GOT3 (cell line): ENCODE results near the gene TMEM156.
"Not testable (repeated sequence)": the region's sequence is repeated elsewhere in the genome, so short reads cannot be mapped to it uniquely, and the experiment has no call there.

Experiments
- DNase-seq: peaks from one replicate; lab custom pipeline; 2025; ENCODE audit warnings: mixed read lengths; lab: John Stamatoyannopoulos, UW

TMEM156 gene

DNA sequence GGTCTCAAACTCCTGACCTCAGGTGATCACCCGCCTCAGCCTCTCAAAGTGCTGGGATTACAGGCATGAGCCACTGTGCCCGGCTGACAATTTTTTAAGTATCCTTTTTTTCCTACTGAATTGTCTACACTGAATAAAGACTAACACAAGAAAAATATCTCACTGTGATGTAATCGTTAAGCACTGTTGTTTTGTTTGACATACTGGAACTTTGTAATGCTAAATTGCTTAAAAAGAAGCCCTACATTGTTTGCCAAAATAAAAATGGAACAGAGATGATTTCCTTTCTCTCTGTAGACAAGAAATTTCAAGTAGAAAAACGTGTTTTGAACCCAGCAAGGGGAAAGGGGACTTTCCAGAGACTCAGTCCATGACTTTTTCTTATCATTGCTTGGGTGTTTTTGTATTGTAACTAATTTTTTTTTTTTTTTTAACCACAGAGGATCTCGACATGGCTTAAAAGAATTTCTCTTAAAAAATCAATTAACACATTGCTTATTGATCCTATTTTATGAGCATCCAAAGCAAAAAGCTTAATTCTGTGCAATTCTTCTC lies 74.9 kb downstream of the TMEM156 start:
- no peak for DNase-seq

DNA sequence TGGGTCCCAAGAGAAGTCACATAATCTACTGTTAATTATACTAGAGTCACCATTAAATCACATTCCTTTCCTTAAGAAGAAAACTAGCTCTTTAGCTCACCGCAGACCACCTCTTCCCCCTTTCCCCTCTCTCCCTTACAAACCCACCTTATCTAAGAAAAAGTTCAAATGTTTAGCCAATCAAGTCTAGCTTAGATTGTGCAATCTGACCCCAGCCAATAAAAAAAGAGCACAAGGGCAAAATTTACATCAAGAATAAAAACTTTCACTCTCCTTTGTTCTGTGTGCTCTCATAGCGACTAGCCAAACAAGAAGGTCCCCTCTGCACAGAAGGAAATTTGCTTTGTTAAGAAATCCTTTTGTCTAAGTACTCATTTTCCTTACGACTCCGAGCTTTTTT lies 76.3 kb downstream of the TMEM156 start:
- no peak for DNase-seq

DNA sequence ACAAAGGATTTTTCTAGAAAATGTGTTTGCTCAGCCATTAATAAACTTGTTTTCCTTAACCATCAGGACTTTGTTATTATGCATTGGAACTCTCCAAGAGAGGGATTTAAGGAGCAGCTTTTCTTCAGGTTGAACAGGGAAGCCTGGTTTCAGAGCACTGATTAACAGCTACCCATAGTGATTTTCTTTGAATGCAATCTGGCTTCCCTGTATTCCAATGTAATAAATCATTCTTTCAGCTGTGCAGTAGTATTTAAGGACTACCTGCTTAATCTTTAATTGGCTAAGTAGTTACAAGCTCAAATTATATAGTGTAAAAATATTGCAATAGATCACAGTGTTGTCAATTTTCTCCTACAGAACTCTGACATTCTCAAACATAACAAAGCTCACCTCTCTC lies 77.5 kb downstream of the TMEM156 start:
- DNase-seq, result no peak

DNA sequence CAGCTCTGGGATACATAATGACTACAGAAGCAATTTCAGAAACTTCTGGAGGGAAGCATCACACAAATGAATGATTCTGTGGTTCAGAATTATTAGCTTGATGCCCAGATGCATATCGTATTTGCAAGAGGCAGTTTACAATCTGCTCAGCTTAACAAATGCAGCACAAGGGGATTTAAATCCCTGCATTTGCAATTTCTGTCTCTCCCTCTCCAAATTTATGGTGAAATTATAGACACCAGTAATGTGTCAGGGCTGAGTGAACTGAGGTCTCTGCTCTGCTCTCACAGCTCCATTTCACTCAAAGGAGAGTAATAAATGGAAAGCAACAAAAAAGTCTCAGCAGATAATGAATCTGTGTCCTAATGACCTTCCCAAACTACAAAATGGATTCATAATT lies 80.2 kb downstream of the TMEM156 start:
- no peak for DNase-seq

DNA sequence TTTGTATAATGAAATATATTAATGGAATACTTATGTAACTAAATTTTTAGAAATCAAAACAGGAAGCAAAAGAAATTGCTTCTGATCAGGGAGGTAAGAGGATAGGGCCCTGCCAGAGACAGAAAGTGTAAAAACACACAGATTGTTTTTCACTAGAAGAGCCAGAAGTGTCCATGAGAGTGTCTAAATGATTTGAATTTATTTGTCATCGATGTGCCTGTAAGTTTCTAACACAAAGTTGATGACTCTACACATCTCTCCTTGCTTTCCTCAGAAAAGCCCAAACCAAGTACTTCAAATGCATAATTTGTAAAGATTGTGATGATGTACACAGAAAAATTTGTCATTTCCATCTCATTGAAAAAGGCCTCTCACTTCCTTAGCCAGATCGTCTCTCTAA lies 80.6 kb downstream of the TMEM156 start:
- DNase-seq, result no peak

DNA sequence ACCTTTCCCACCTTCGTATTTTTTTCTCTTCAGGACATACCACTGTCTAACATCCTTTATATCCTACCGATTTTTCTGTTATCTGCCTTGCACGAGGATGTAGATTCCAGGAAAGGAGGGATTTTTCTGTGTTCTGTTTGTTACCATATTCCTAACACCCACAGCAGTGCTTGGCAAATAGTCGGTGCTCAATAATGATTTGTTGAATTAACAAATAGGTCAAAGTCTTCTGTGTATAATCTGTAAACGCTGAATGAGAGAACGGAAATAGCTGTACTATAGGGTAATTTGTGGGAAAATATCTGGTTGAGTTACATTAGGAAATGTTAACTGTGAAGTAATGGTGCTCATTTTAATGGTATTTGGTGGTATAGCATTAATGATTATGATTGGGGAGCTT lies 81.5 kb downstream of the TMEM156 start:
- no peak for DNase-seq

DNA sequence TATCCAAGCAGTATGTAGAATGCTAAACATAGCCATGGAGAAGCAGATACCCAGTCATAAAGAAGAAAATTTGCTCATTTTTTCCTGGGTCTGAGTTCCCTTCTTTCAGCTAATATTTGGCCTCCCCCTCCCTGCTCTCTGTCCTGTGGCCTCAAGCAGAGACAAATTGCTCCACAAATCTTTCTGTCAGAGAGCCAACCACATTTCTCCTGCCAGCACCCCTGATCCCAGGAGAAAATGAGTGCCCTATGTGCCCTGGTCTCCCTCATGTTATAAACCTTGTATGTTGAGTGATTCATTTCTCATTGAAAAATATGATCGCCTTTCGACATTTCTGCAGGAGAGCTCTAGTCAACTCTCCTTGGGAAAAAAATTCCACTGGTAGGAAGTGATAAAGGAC lies 82.0 kb downstream of the TMEM156 start:
- no peak for DNase-seq

DNA sequence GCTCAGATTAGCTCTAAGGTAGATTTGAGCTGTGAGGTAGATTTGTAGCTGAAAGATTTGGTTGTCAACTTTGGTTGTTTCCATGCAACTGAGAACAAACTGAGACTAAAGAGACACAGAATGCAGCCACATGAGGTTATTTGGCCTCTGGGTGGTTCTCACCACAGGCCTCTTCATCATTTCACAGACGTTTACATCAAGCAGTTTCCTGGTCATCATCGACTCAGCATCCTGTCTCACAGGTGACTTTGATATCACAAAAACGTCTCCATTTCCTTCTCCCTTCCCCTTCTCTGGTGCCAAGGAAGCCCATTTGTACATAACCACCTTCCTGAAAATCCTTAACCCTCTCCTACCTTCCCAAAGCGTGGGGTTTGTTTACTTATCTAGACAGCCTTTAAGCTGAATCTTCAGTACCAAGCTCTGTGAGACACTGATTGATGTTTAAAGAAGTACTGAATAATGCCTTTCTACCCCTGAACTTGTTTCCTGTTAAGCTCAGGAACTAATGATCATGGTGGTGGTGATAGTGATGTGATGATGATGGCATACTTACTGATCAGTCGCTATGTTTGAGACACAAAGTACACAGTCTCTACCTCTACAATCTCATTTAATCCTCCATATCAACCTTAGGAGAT lies 82.7 kb downstream of the TMEM156 start:
- no peak for DNase-seq

DNA sequence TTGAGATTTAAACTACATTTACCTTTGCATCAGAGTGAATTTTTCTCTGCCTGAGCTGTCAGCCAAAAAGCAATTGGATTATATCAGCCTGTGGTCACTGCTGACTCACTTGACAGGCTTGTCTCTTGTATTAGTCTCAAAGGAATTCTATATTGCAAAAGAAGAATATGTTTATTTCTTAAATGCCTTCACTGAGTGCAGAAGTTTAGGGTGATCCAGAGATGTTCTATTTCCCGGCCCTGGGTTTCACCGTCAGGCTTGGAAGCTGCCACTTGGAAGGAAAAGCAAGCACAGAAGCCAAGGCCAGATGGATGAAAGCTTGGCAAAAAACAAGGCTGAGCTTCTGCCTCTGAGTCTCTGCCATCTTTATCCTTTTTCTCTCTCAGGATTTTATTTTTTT lies 83.7 kb downstream of the TMEM156 start:
- DNase-seq, result no peak

DNA sequence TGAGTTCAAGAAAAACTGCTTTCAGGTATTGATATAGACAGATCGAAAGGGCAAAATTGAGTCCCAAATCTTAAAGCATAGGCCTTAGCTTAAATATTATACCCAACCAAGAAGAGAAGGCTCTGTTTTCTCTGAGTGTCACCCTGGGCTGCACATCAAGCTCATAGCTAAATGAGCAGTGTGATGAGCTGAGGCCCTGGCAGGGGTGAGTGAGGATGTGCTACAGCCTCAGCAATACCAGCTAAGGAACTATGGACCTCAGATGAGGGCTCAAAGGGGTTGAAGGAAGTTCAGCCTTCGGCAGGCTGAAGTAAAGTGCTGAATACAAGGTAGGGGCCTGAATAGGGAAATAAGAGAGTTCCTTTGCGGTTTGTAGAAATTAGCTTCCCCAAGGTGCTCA lies 85.3 kb downstream of the TMEM156 start:
- DNase-seq, result no peak

DNA sequence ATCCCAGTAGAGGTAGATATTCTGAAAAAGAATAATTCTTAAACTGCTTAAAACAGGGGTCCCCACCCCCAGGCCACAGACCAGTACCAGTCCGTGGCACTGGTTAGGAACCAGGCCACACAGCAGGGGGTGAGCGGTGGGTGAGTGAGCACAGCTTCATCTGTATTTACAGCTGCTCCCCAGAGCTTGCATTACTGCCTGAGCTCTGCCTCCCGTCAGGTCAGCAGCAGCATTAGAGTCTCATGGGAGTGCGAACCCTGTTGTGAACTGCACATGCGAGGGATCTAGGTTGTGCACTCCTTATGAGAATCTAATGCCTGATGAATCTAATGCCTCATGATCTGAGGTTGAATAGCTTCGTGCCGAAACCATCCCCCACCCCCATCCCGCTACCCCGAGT lies 87.8 kb downstream of the TMEM156 start:
- DNase-seq, result no peak

DNA sequence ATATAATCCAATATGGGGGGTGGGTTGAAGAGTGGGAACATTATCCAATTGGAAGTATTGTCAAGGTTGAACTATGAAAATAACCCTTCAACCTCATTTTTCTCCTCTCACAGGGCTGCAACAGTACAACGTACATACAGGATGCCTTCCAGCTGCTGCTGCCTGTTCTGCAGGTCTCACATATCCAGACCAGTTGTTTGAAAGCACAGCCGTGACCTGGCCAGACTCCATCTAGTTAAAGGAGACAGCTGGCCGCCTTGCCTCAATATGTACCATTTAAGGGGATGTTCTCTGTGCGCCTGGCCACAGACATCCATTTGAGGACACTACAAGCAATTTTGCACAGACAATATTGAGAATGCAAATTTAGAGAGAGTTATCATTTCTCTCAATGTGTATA lies 88.9 kb downstream of the TMEM156 start:
- no peak for DNase-seq

DNA sequence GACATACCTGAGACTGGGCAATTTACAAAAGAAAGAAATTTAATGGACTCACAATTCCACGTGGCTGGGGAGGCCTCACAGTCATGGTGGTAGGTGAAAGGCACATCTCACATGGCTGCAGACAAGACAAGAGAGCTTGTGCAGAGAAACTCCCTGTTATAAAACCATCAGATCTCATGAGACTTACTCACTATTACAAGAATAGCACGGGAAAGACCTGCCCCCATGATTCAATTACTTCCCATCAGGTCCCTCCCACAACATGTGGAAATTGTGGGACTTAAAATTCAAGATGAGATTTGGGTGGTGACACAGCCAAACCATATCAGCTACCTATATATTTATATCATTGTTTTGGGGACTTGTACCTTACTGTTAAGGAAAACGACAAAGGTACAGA lies 90.3 kb downstream of the TMEM156 start:
- not testable (repeated sequence) for DNase-seq

DNA sequence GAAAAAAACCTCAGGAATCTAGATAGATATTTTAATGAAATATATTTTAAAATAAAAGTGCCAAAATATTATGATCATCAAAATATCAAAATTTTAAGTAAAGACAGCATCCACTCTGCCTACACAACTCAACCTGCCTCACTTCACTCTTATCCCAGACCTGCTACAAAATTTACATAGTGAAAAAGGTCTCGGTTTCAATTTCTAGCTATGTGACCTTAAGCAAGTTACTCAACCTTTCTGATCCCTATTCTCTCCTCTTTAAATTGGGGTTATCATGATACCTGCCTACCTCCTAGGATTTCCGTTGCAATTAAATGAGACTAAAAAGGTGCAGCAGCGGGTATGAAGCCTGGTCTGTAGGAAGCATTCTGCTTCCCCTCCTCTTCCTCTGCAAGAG lies 91.7 kb downstream of the TMEM156 start:
- DNase-seq, result no peak

DNA sequence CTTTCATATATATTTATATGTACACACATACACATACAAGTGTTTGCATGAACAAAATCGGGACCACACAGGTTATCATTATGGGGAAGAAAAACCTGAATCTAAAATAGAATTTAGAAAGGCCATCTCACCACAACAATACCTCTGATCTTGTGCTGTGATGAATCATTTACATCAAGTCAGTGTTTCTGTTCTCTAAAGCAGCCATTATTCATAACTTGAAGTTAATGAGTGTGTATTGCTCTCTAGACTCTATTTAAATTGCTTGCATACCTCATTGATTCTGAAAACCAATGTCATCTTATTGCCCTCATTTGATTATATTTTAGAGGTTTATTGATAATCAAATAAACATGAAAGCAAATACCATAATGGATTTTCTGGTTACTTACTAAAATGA lies 93.0 kb downstream of the TMEM156 start:
- no peak for DNase-seq

DNA sequence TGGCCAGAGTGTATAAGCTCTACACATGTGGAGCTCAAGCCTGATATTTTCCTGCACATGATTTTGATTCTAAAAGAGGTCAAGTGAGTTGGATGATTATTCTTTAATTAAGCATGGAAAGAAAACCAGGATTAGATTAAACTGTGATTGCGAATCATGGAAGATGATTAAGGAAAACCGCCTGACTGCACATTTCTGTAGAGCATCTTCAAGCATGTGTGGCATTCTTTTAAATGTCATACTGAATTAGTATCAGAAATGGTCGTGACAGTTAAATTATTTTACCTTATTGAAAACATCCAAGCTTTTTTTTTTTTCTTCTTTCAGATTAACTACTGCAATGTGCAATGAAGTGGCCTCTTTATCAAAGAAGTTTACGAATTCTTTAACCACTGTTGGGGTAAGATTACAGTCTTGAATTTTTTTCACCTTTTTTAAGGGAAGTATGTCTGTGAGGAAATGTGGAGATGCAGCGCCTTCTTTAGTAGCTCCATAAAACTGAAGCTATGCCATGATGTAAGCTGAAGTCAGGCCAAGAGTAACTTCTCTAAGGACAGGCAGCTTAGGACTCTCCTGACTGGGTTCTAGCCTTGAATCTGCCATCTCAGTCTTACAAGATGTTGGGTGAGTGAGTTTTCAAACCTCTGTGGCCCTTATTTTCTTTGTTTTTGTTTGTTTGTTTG lies 96.7 kb downstream of the TMEM156 start:
- DNase-seq, result no peak

DNA sequence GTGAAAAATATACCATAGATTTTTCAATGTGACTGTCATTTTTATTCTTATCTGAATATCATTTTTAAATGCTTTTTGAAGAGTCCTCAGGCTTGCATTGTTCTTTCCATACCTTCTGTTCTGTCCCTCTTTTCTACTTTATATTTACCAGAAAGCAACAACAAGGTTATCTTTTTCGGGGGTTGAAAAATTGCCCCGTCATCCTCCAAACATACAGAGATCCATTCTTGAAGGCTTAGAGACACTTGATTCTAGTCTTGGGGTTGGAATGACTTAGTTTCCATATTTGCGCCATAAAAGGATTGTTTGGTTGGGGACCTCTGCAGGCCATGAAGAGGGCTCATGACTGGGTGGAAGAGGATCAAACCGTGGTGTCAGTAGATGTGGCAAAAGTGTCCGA lies 101.1 kb downstream of the TMEM156 start:
- no peak for DNase-seq

DNA sequence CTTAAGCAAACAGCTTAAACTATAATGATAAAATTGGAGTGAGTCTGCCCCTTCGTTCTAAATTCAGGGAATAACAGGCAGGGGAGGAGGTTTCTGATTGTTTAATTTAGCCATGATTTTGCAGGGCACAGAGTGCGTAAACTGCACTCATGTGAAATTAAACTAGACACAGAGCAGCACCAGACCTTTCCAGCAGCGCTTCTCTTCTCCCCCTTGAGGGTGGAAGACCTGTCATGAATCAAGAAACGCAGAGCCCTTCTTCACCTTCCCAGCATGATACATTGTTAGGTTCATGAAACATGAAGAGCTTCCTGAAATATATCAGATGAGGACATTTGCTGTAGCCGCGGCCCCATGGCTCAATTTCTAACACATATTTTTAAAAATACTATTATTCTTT lies 101.5 kb downstream of the TMEM156 start:
- no peak for DNase-seq

DNA sequence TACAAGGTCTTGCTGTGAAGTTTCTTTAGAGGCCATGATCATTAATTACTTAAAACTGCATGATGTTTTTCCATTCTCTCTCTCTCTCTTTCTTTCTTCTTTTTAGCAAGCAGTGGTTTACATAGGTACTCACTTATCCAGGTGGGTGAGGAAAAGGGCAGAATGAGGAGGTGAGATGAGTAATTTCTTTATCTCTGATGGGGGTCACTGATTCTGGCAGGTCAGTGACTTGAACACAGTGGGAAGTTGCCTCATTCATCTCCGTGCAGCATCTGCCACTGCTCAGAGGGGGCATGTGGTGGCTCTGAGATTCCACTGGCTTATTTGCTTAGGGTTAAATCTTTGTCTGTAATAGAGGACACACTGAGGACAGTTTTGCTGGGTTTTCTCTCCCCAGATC lies 102.0 kb downstream of the TMEM156 start:
- DNase-seq, result no peak

DNA sequence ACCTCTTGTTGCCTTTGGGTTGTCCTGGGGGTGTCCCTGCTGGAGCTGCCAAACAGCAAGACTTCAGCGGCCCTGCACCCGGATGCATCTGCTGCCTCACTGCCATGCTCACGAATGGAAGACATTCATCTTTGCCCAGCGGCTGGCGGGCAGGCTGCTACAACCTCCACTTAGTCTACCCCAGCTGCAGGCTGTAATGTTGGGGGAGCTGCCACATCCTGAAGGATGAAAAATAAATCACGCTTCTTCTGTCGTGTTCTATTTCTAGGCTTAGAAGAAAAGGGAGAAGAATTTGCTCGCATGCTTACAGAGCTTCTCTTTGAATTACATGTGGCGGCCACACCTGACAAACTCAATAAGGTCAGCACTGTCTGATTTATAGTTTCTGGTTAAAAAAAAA lies 103.2 kb downstream of the TMEM156 start:
- no peak for DNase-seq

DNA sequence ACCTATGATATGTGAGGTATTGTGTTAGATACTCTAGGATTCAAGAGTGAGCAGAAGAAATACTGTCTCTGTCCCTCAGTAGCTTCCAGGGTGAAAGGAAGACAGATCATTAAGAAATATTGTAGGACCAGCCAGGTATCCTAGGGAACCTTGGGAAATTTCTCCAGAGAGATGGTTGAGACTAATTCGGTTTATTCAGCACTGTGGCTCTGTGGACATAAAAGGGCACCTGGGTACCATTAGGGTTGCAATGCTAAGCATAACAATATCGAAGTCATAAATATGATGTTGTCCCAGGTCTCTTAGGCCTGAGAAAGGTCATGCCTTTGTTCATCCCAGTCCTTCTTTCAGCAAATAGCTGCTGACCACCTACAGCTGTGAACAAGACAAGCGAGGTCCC lies 103.6 kb downstream of the TMEM156 start:
- DNase-seq, result no peak

DNA sequence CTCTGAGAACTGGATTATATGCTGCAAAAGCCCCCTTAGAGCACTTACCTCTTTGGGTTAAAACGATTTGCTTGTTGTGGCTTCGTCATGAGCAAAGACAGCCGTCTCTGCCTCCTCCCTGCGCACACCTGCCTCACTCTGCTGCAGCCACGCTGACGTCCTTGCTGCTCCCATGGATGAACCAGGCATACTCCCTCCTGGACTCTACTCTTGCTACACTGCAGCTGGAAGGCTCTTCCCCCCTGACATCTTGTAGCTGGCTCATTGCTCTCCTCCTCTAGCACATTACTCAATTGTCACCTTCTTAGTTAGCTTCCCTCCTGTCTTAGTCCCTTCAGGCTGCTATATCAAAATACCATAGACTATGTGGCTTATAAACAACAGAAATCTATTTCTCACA lies 105.3 kb downstream of the TMEM156 start:
- no peak for DNase-seq

DNA sequence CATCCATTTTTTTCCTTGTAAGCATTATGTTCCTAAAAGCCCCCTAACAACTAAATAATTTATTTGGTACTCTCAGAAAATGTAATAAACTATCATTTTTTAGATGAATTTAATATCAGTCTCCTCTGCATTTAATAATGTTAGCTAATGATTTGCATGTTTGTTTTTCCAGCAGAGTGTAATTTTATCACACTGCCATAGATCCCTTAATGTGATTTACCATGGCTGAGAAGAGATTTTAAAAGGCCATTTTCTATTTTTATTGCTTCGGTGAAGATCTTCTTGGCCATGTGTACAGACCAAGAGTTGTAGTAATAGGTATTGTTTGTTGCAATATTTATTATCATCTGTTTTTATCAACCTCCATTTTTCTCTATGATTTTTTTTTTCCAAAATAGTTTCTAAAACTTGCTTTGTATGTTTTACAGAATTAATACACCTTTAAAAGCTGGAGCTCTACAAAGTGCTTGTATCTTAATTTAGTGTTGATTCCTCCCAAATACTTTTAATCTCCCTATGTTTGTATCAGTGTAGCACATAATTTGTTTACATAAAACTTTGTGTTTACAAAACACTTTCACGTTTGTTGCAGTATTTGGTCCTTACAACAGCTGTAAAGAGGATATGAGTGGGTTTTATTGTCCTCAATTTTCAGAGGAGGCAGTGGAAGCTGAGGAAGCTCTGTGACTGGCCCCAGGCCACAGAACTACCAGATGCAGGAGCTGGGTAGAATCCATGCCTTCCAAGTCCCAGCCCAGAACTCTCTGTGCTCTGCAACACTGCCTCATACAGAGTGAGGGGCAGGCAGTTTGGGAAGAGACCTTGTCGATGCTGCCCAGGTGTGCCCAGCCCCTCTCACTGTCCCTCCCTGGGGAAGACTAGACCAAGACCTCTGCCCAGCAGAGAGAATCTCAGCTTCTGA lies 106.5 kb downstream of the TMEM156 start:
- DNase-seq, result no peak
